Measurements from ENCODE around the gene FEZF1. TPM values are rescaled to one million over a fixed set of nuclear protein-coding genes. Genes with fewer than 3 reads are reported as not detected.

FEZF1 gene
- total and polyA plus RNA-seq, 2 of the 13 experiments (the other 11 are each of a cell fraction or from before 2014, with no cell fraction given), result not detected

GRCh38 chr7:122299624-122300210 is 4.8 kb downstream of the FEZF1 start (continued):
- TF ChIP-seq ZNF318 (CRISPR knock-in tag; IDR thresholded peaks at IDR 0.05) (no peak), SRSF9 (IDR thresholded peaks at IDR 0.05; ENCODE audit: borderline replicate concordance, insufficient read depth, low read depth, low read length, poor library complexity, severe bottlenecking) (no peak), ZNF687 (CRISPR knock-in tag; IDR thresholded peaks at IDR 0.05) (peak; percentile 34), AFF4 (CRISPR knock-in tag; IDR thresholded peaks at IDR 0.05) (no peak), STAT5B (CRISPR knock-in tag; IDR thresholded peaks at IDR 0.05) (no peak), ZNF790 (CRISPR knock-in tag; IDR thresholded peaks at IDR 0.05; ENCODE audit: borderline replicate concordance) (no peak), GABPB1 (CRISPR knock-in tag; IDR thresholded peaks at IDR 0.05) (0 out of 2 replicates have a peak, but pooled peaks have one; percentile 20), E2F2 (CRISPR knock-in tag; IDR thresholded peaks at IDR 0.05; ENCODE audit: borderline replicate concordance) (no peak)

Data from HepG2 (cell line).